HCEC 1CT (cell line): ENCODE measurements around the gene KIF5B.
"Not testable (repeated sequence)": the region's sequence is repeated elsewhere in the genome, so short reads cannot be mapped to it uniquely, and the experiment has no call there.

Experiments
- DNase-seq: peaks from one replicate; pipeline ENCODE4 v3.0.0-alpha.2; 2017

Gene KIF5B

DNA sequence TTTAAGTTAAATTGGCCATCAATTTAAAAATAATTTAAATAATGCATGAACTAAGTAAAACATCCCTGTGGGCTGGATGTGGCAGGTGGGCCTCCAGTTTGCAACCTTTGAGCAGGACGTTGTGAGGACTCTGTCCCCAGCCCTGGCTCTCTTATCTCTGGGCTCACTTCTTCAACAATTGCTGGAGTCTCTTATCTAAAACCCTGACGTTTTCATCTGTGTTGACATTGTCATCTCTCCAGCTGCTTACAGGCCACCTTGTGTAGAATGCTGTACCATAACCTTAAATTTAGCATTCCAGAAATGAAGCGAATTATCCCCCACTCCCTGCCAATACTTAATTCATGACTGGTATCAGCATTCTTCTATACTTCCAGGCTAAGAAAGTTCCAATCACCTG lies 3.2 kb upstream of the KIF5B start:
- DNase-seq, result no peak

DNA sequence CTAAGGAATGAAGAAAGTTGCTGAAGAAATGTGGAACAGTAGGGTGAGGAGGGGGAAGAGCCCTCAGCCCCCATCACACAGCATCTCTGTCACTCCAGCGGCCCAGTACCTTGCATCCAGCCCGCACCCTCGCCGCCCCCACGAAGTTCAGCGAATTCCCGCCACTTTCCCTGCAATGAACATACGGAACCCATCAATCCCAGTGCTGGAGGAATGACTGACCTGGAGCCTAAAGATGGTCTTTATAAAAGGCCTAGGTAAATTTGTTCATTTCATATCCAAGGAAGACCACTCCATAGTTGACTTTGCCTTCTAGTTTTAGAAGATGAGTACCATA lies 779 bp upstream of the KIF5B start:
- DNase-seq, result no peak

DNA sequence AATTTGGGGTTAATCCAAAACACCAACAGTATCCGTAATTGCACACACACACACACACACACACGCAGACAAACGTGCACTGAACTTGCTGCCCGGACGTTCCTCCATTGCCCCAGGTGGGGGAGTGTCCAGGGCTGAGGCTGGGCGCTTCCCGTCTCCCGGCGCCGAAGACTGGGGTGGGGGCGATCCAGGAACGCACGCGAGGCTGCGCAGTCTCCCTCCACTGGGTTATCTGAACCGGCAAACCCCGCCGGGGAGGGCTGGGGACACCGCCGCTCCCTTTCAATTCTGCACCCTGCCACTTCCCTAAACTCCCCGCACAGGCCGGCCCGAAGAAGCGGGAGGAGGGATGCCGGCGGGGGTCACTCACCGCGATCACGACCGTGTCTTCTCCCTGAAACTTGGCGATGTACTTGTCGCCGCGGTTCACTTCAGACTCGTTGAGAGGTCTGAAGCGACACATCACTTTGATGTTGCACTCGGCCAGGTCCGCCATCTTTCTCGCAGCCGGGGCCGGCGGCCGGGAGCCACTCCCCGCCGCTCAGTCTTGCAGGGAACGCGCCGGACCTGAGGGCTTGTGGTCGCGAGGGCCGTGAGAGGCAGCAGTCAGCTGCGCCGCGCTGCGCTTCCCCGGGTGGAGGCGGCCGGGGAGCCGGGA lies 618 bp downstream of the KIF5B start:
- peak; percentile 47 for DNase-seq

- peak; percentile 61 for DNase-seq
Measured at GRCh38 chr10:32054094-32054493, 2.1 kb downstream of the KIF5B start.

DNA sequence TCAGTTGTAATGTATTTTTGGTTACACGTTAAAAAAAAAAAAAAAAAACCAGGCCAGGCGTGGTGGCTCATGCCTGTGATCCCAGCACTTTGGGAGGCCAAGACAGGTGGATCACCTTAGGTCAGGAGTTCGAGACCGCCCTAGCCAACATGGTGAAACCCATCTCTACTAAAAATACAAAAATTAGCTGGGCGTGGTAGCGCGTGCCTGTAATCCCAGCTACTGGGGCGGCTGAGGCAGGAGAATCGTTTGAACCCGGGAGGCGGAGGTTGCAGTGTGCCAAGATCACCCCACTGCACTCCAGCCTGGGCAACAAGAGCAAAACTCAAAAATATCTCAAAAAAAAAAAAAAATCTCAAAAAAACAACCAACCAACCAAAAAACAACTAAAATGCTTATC lies 2.8 kb downstream of the KIF5B start:
- DNase-seq, result not testable (repeated sequence)

DNA sequence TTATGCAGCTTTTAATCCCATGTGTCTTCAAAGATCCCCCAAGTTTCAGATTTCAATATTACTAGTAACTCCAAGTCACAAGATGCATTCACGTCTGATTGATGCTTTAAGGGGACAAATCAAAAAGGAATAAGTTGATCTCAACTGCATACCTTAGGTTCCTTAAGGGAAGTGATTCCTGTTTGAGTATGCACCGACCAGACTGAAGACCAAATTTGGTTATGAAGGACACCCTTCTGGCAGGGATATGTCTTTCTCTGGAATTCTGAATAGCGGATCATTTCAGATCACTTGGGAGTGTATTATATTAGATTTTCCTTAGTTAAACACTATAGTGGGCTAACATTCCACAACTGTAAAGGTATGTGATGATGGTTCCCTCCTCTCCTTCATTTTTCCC lies 4.3 kb downstream of the KIF5B start:
- peak; percentile 41 for DNase-seq

DNA sequence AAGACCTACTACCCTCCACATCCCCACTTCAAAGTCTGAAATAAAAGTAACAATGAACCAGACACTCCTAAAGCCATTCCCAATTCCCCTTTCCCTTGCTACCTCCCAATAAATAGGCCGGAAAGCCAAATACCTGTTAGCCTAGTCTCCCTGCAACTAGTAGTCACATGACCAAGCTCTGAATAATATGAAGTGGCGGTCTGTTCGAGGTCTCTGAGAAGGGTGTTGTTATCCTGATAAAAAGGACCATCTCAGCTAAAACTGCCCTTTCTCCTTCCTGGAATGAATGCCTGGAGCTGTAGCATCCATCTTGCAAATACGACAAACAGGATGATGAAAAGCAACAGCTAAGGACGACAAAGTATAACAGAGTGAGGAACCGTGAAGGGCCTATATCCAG lies 6.0 kb downstream of the KIF5B start:
- no peak for DNase-seq

- DNase-seq, result peak; percentile 51
Measured at GRCh38 chr10:32049113-32049512, 7.1 kb downstream of the KIF5B start.

DNA sequence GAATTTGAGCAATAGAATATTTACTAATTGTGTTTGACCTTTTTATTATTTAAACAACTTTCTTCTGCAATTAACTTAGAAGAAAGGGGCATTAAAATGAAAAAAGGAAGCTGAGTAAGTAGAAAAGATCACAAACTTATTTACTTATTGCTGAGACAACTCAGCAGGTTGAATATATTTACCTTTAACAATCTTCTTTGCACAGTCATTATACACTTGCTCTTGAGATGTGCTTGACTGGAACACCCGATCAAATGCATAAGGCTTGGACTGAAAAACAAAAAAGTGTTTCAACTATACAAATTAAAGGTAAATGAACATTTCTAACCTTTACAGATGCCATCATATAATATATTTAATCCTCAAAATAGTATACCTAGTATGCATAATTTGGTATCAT lies 7.9 kb downstream of the KIF5B start:
- no peak for DNase-seq

DNA sequence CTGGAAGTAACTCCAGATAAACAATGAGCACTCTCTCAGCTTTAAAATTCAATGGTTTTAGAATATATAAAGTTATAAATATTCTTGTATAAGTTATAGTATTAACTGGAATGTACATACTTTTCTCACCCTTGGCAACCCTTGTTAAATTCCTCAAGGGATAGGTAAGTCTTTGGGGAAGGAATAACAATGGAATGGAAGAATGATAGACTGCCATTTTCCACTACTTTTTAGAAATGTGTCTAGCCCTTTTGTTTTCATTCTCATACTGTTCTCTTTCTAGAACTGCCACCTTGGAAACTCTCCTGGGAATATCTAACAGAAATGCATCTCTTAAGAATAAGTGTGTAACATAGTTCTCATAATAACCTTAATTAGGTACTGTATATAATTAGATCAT lies 8.3 kb downstream of the KIF5B start:
- DNase-seq, result no peak

- DNase-seq, result no peak
Measured at GRCh38 chr10:32046151-32046550, 10.1 kb downstream of the KIF5B start.

DNA sequence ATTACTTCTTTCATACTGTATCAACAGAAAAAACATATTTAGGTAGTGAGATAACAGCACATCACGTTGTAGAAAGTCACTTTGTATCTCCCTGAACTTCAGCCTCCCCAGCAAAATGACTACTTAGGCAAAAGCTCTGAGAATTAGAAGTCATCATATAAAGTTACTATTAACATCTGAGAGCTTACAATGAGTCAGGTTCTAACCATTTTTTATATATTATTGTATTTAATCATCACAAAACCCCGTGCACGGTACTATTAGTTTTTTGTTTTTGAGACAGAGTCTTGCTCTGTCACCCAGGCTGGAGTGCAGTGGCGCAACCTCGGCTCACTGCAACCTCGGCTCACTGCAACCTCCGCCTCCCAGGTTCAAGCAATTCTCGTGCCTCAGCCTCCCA lies 13.5 kb downstream of the KIF5B start:
- peak; percentile 85 for DNase-seq

DNA sequence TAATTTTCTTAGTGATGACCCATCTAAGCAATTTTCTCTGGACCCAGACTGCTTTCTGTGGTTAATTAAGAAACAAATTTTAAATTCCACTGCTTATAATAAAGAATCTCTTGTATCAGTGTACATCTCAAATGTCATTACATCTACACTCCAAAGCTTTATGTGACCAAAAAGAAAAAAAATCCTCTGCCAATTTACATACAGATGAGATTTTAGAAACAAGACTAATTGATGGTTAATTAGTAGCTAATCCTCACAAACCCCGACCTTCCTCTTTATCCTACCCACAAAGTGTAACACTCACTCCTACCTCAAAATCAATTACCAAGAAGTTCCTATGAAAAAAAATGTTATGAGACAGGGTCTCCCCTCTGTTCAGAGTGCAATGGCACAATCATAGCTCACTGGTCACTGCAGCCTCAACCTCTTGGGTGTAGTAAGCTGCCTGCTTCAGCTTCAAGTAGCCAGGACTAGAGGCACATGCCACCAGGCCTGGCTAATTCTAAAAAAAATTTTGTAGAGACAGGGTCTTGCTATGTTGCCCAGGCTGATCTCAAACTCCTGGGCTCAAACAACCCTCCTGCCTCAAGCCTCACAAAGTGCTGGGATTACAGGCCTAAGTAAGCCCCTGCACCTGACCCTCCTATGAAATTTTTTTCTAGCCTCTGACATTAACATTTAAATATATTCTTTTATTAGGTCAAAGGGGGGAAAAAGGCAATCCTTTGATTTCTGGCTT lies 14.8 kb downstream of the KIF5B start:
- no peak for DNase-seq

DNA sequence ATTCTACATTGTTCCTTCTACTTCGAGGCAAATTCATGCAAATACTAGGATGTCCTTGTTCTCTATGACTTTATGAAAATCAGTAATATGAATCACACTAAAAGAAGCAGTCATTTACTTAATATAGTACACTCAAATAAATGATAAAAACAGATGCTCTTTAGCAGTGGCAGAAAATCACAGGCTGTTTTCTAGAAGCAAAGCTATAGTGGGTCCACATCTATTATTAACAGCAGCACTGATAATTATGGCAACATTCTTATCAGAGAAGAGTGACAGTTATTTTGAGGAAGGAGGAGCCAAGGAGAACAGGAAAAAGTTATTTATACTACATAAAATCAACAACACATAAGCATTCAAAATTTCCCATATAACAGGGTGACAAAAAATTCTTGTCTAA lies 16.5 kb downstream of the KIF5B start:
- DNase-seq, result no peak

DNA sequence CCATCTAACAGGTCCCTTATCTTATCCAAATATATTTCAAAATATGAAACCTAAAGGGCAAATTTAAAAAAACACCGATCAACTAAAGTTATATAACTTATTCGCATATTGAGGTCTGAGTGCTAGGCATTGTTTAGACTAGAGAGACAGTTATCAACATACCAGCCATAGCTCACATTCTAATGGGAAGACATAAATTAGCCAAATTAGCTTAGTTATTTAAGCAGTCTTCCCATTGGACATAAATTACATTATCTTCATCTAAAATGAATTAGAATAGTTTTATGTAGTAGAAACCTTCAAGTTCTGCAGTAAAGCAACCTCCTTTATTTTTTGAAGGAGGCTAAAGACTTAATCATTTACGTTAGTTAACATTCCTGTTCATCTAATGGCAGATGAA lies 17.4 kb downstream of the KIF5B start:
- no peak for DNase-seq

- no peak for DNase-seq
Measured at GRCh38 chr10:32036922-32037321, 19.3 kb downstream of the KIF5B start.

GRCh38 chr10:32035038-32035437 lies 21.2 kb downstream of the KIF5B start:
- no peak for DNase-seq

GRCh38 chr10:32033171-32033570 lies 23.1 kb downstream of the KIF5B start:
- no peak for DNase-seq

GRCh38 chr10:32031920-32032319 lies 24.3 kb downstream of the KIF5B start:
- DNase-seq, result no peak

GRCh38 chr10:32031424-32031823 lies 24.8 kb downstream of the KIF5B start:
- no peak for DNase-seq

DNA sequence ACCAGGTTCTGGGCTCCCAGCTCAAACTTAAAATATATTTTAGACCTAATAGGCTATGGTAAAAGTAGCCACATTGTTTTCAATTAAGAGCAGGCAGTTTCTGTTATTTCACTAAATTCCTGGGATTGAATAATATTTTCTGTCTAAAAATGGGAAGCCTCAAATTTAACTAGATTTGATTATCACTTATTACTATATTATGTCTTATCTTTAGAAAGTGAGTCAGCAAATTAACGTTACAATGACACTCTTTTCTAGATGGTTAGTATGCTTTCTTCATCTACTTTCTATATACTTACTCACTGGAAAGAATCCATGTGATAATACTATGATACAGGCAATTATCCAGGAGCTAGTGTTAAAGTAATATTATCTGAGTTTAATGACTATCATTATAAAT lies 27.5 kb downstream of the KIF5B start:
- DNase-seq, result no peak

- no peak for DNase-seq
Measured at GRCh38 chr10:32023264-32023663, 33.0 kb downstream of the KIF5B start.

DNA sequence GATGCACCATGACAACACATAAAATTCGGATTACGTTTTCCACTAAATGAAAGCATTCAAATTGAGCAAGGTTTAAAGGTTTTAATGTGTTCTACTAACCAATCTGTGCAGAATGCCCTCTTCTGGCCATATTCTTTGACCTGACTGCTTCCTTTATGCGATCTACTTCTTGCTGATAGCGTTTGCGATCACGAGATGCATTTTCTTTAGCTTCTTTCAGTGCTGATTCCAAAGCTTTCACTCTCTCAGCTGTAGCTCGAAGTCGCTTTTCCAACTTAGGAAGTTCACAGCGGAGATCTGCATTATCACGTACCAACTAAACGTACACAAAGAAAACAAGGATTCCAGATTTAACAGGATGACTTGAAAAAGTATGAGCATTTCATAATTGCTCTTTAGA lies 39.2 kb downstream of the KIF5B start:
- DNase-seq, result no peak

- no peak for DNase-seq
Measured at GRCh38 chr10:32015386-32015785, 40.8 kb downstream of the KIF5B start.

- no peak for DNase-seq
Measured at GRCh38 chr10:32007026-32007425, 49.2 kb downstream of the KIF5B start.
